Calu3 (cell line): Measurements from ENCODE around the gene SHISAL2A. TPM values are rescaled to one million over a fixed set of nuclear protein-coding genes. Genes with fewer than 3 reads are reported as not detected.
"Not testable (repeated sequence)": the region's sequence is repeated elsewhere in the genome, so short reads cannot be mapped to it uniquely, and the experiment has no call there.

Experiments used
- BruUV-seq: library from RNA; stranded (reverse); fragments of 400-500 nt; replicated peaks from 2 replicates; lab custom pipeline; 2021; lab: Mats Ljungman, UMichigan
- CTCF ChIA-PET: fragments of 300-600 bp; sonication (Branson Sonifier 250); formaldehyde crosslinking; loops from one replicate; lab custom pipeline; 2022; ENCODE audit warnings: antibody characterized with exemption; lab: Charles Lee
- DNase-seq: peaks from one replicate; pipeline ENCODE4 v3.0.0; 2022
- H3K27ac Mint-ChIP-seq: one replicate; pipeline ENCODE4 v1.8.0; 2022; ENCODE audit warnings: mixed read lengths; ENCODE audit not compliant: unreplicated experiment
- H3K27me3 Mint-ChIP-seq: one replicate; pipeline ENCODE4 v1.8.0; 2022; ENCODE audit warnings: mixed read lengths; ENCODE audit not compliant: unreplicated experiment
- H3K36me3 Mint-ChIP-seq: one replicate; pipeline ENCODE4 v1.8.0; 2022; ENCODE audit warnings: mild to moderate bottlenecking, moderate library complexity, mixed read lengths; ENCODE audit not compliant: insufficient read depth, unreplicated experiment
- H3K4me1 Mint-ChIP-seq: one replicate; pipeline ENCODE4 v1.8.0; 2022; ENCODE audit warnings: mild to moderate bottlenecking, low read depth, mixed read lengths; ENCODE audit not compliant: unreplicated experiment
- H3K4me3 Mint-ChIP-seq: one replicate; pipeline ENCODE4 v1.8.0; 2022; ENCODE audit warnings: mild to moderate bottlenecking, low read depth, moderate library complexity, mixed read lengths; ENCODE audit not compliant: unreplicated experiment
- H3K9me3 Mint-ChIP-seq: one replicate; pipeline ENCODE4 v1.8.0; 2022; ENCODE audit warnings: low read depth, mixed read lengths; ENCODE audit not compliant: unreplicated experiment
- intact Hi-C: fragments of 100-400 bp; cut with micrococcal nuclease; formaldehyde crosslinking; loops from one replicate; pipeline ENCODE4 v1.10.0; 2022; ENCODE audit not compliant: unreplicated experiment
- total RNA-seq: library from RNA; stranded (reverse); gene quantifications from 2 replicates; pipeline ENCODE4 v1.2.3, GENCODE V29; 2022
- TF ChIP-seq, protein P1 (sequence below): fragments of 200-600 bp; IDR thresholded peaks from one replicate; pipeline ENCODE4 v1.8.0; 2022; ENCODE audit warnings: antibody characterized with exemption; ENCODE audit not compliant: unreplicated experiment

Gene SHISAL2A
- total RNA-seq, 1 experiment from 2014 or later, result not detected

DNA sequence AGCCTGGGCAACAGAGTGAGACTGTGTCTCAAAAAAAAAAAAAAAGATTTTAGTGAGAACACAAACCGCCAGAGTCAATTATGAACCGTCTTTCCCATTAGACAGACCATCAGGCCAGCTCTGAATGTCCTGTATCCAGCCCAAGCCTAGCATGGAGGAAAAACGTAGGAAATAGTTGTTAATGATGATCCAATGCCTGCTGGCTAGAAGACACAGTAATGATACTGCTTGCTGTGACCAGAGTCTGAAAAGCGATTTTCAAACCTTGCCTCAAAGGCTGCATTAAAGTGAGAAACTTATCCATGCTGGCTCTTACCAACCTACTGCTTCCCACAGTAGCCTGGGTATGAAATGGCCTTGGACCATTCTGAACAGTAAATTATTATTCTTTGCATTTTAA lies 48.2 kb downstream of the SHISAL2A start:
- Mint-ChIP-seq H3K36me3 (peaks cover 18% of the 10 kb centered on the region), H3K4me1 (peaks cover 8% of the 10 kb centered on the region), H3K4me3 (no peak overlapping the region), H3K27me3 (no peaks in the 10 kb centered on the region), H3K9me3 (no peaks in the 10 kb centered on the region), H3K27ac (no peak overlapping the region)
- intact Hi-C loops, result loop anchor here (10.0 kb wide), 2 partner anchors 186 to 276 kb away; partner anchors contain the start of genes ORC1 and PRPF38A
- TF ChIP-seq, protein P1, sequence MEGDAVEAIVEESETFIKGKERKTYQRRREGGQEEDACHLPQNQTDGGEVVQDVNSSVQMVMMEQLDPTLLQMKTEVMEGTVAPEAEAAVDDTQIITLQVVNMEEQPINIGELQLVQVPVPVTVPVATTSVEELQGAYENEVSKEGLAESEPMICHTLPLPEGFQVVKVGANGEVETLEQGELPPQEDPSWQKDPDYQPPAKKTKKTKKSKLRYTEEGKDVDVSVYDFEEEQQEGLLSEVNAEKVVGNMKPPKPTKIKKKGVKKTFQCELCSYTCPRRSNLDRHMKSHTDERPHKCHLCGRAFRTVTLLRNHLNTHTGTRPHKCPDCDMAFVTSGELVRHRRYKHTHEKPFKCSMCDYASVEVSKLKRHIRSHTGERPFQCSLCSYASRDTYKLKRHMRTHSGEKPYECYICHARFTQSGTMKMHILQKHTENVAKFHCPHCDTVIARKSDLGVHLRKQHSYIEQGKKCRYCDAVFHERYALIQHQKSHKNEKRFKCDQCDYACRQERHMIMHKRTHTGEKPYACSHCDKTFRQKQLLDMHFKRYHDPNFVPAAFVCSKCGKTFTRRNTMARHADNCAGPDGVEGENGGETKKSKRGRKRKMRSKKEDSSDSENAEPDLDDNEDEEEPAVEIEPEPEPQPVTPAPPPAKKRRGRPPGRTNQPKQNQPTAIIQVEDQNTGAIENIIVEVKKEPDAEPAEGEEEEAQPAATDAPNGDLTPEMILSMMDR, result no peak
- DNase-seq, result no peak
- BruUV-seq, result no TSS peak
- CTCF ChIA-PET, result interaction anchor here (0.7 kb wide), 1 partner anchor 263 kb away, joined by 3 read pairs; no protein-coding TSS in a partner anchor

DNA sequence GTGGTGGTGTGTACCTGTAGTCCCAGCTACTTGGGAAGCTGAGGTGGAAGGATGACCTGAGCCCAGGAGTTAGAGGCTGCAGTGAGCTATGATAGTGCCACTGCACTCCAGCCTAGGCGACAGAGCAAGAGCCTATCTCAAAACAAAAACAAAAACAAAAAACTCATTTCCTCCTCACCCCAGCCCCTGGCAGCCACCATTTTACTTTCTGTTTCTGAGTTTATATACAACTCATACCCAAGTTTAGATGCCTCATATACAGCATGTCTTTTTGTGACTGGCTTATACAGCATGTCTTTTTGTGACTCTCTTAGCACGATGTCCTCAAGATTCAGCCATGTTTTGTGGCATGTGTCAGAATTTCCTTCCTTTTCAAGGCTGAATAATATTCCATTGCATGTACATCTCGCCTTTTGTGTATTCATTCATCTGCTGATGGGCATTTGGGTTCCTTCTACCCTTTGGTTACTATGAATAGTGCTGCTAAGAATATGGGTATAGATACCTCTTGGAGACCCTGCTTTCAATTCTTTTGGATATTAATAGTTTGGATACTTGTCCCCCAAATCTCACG lies 50.5 kb downstream of the SHISAL2A start:
- BruUV-seq, result no TSS peak
- CTCF ChIA-PET, result no interaction called here

GRCh38 chr1:52684545-52684944 lies 51.6 kb downstream of the SHISAL2A start:
- intact Hi-C loops, result loop anchor here (10.0 kb wide), 2 partner anchors 190 to 280 kb away; partner anchors contain the start of genes ORC1 and PRPF38A
- no TSS peak for BruUV-seq

More for the DNA sequence above, 50.5 kb downstream of the SHISAL2A start:
- no peak overlapping the region for H3K27ac Mint-ChIP-seq
- no peak for DNase-seq
- TF ChIP-seq, protein P1, result no peak
- no peaks in the 10 kb centered on the region for H3K27me3 Mint-ChIP-seq
- intact Hi-C loops, result loop anchor here (10.0 kb wide), 2 partner anchors 189 to 279 kb away; partner anchors contain the start of genes ORC1 and PRPF38A
- H3K9me3 Mint-ChIP-seq, result no peaks in the 10 kb centered on the region
- H3K36me3 Mint-ChIP-seq, result peaks cover 39% of the 10 kb centered on the region
- no peak overlapping the region for H3K4me3 Mint-ChIP-seq
- H3K4me1 Mint-ChIP-seq, result no peaks in the 10 kb centered on the region

DNA sequence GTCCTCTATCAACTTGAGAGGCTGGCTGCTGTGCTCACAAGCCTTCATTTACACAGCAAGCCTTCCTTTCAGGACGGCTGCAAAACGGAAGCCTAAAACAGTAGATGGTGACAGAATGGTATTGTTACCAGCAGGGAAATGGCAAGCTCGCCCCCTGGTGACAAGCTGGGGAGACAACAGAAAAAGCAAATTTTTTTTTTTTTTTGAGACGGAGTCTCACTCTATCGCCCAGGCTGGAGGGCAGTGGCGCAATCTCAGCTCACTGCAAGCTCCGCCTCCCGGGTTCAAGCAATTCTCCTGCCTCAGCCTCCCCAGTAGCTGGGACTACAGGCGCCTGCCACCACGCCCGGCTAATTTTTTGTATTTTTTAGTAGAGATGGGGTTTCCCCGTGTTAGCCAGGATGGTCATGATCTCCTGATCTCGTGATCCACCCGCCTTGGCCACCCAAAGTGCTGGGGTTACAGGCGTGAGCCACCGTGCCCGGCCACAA lies 53.3 kb downstream of the SHISAL2A start:
- TF ChIP-seq, protein P1, result peak; percentile 89
- H3K4me1 Mint-ChIP-seq, H3K27me3 Mint-ChIP-seq, H3K4me3 Mint-ChIP-seq, BruUV-seq, H3K27ac Mint-ChIP-seq, H3K9me3 Mint-ChIP-seq: not testable (repeated sequence)
- CTCF ChIA-PET, result interaction anchor here (0.6 to 1.2 kb wide), 3 partner anchors 10 to 214 kb away, joined by 3 to 7 read pairs (median 7); partner anchors contain the start of gene TUT4
- intact Hi-C loops, result loop anchor here (5.0 to 10.0 kb wide), 3 partner anchors 134 to 282 kb away; partner anchors contain the start of genes ORC1, PRPF38A and TUT4
- peak; percentile 74 for DNase-seq
- peaks cover 54% of the 10 kb centered on the region for H3K36me3 Mint-ChIP-seq

More at GRCh38 chr1:52684545-52684944, 51.6 kb downstream of the SHISAL2A start:
- Mint-ChIP-seq H3K4me3 (no peak overlapping the region), H3K27me3 (no peaks in the 10 kb centered on the region), H3K27ac (no peak overlapping the region), H3K9me3 (no peaks in the 10 kb centered on the region), H3K36me3 (peaks cover 46% of the 10 kb centered on the region), H3K4me1 (no peaks in the 10 kb centered on the region)
- CTCF ChIA-PET, result interaction anchor here (0.6 to 1.3 kb wide), 4 partner anchors 9 to 1540 kb away, joined by 3 to 7 read pairs (median 4); partner anchors contain the start of genes ORC1 and PRPF38A
- no peak for DNase-seq
- TF ChIP-seq, protein P1, result no peak
